ENCODE data around the gene MYO15B. TPM values are rescaled to one million over a fixed set of nuclear protein-coding genes. Genes with fewer than 3 reads are reported as not detected.

Gene MYO15B
- total RNA-seq (108 TPM), polyA plus RNA-seq (78.1 TPM)

GRCh38 chr17:75587675-75588595 lies at the start of gene MYO15B:
MYO15B (plus strand) TSS chr17:75587800; CDS start chr17:75588058, 258 bp downstream.
- H3K4me3 ChIP-seq (ENCODE audit: low read depth, low read length): peak within 1 kb of the TSS; percentile 69
- no peaks in the 10 kb centered on the region for H3K4me1 ChIP-seq (ENCODE audit: insufficient read depth)
- 2% methylated on average over 82 of the region's 82 CpGs for WGBS
- DNase-seq (ENCODE audit: extremely low spot score): no peak
- H3K27ac ChIP-seq (ENCODE audit: low read depth): peak within 1 kb of the TSS; percentile 82
- H3K36me3 ChIP-seq (ENCODE audit: insufficient read depth): no peaks in the 10 kb centered on the region

GRCh38 chr17:75539967-75540729 lies 47.5 kb upstream of the MYO15B start:
- Histone ChIP-seq H3K4me1 (ENCODE audit: insufficient read depth) (no peaks in the 10 kb centered on the region), H3K36me3 (ENCODE audit: insufficient read depth) (no peaks in the 10 kb centered on the region), H3K4me3 (ENCODE audit: low read depth, low read length) (no peak overlapping the region), H3K27ac (ENCODE audit: low read depth) (no peak overlapping the region)
- WGBS: 84% methylated on average over 13 of the region's 13 CpGs
- DNase-seq (ENCODE audit: extremely low spot score): no peak

GRCh38 chr17:75540923-75541503 lies 46.6 kb upstream of the MYO15B start:
- H3K36me3 ChIP-seq (ENCODE audit: insufficient read depth): no peaks in the 10 kb centered on the region
- DNase-seq (ENCODE audit: extremely low spot score): no peak
- H3K4me3 ChIP-seq (ENCODE audit: low read depth, low read length): no peak overlapping the region
- 78% methylated on average over 4 of the region's 4 CpGs for WGBS
- no peaks in the 10 kb centered on the region for H3K4me1 ChIP-seq (ENCODE audit: insufficient read depth)
- no peak overlapping the region for H3K27ac ChIP-seq (ENCODE audit: low read depth)

GRCh38 chr17:75542229-75542628 lies 45.4 kb upstream of the MYO15B start:
- H3K36me3 ChIP-seq (ENCODE audit: insufficient read depth): no peaks in the 10 kb centered on the region
- H3K27ac ChIP-seq (ENCODE audit: low read depth): no peak overlapping the region
- WGBS: 94% methylated on average over 8 of the region's 8 CpGs
- no peak overlapping the region for H3K4me3 ChIP-seq (ENCODE audit: low read depth, low read length)
- H3K4me1 ChIP-seq (ENCODE audit: insufficient read depth): no peaks in the 10 kb centered on the region
- DNase-seq (ENCODE audit: extremely low spot score): no peak

GRCh38 chr17:75542728-75543336 lies 44.8 kb upstream of the MYO15B start:
- no peak overlapping the region for H3K4me3 ChIP-seq (ENCODE audit: low read depth, low read length)
- DNase-seq (ENCODE audit: extremely low spot score): no peak
- no peaks in the 10 kb centered on the region for H3K4me1 ChIP-seq (ENCODE audit: insufficient read depth)
- H3K36me3 ChIP-seq (ENCODE audit: insufficient read depth): no peaks in the 10 kb centered on the region
- no peak overlapping the region for H3K27ac ChIP-seq (ENCODE audit: low read depth)
- WGBS: 89% methylated on average over 15 of the region's 15 CpGs

GRCh38 chr17:75544250-75544649 lies 43.4 kb upstream of the MYO15B start:
- Histone ChIP-seq H3K4me1 (ENCODE audit: insufficient read depth) (no peaks in the 10 kb centered on the region), H3K4me3 (ENCODE audit: low read depth, low read length) (no peak overlapping the region), H3K36me3 (ENCODE audit: insufficient read depth) (no peaks in the 10 kb centered on the region), H3K27ac (ENCODE audit: low read depth) (no peak overlapping the region)
- DNase-seq (ENCODE audit: extremely low spot score): no peak
- 82% methylated on average over 8 of the region's 8 CpGs for WGBS

GRCh38 chr17:75546181-75546580 lies 41.4 kb upstream of the MYO15B start:
- Histone ChIP-seq H3K4me1 (ENCODE audit: insufficient read depth) (no peaks in the 10 kb centered on the region), H3K4me3 (ENCODE audit: low read depth, low read length) (no peak overlapping the region), H3K27ac (ENCODE audit: low read depth) (no peak overlapping the region), H3K36me3 (ENCODE audit: insufficient read depth) (no peaks in the 10 kb centered on the region)
- DNase-seq (ENCODE audit: extremely low spot score): no peak
- 94% methylated on average over 13 of the region's 13 CpGs for WGBS

- no peaks in the 10 kb centered on the region for H3K36me3 ChIP-seq (ENCODE audit: insufficient read depth)
- no peak for DNase-seq (ENCODE audit: extremely low spot score)
- no peak overlapping the region for H3K27ac ChIP-seq (ENCODE audit: low read depth)
- H3K4me1 ChIP-seq (ENCODE audit: insufficient read depth): no peaks in the 10 kb centered on the region
- H3K4me3 ChIP-seq (ENCODE audit: low read depth, low read length): no peak overlapping the region
- 93% methylated on average over 9 of the region's 9 CpGs for WGBS
These were observed 40.5 kb upstream of the MYO15B start for GRCh38 chr17:75547091-75547490.

GRCh38 chr17:75548813-75549212 lies 38.8 kb upstream of the MYO15B start:
- no peaks in the 10 kb centered on the region for H3K36me3 ChIP-seq (ENCODE audit: insufficient read depth)
- no peaks in the 10 kb centered on the region for H3K4me1 ChIP-seq (ENCODE audit: insufficient read depth)
- no peak overlapping the region for H3K4me3 ChIP-seq (ENCODE audit: low read depth, low read length)
- DNase-seq (ENCODE audit: extremely low spot score): no peak
- WGBS: 77% methylated on average over 5 of the region's 5 CpGs
- no peak overlapping the region for H3K27ac ChIP-seq (ENCODE audit: low read depth)

GRCh38 chr17:75549246-75550138 lies 38.1 kb upstream of the MYO15B start:
- no peaks in the 10 kb centered on the region for H3K36me3 ChIP-seq (ENCODE audit: insufficient read depth)
- no peak overlapping the region for H3K4me3 ChIP-seq (ENCODE audit: low read depth, low read length)
- H3K4me1 ChIP-seq (ENCODE audit: insufficient read depth): no peaks in the 10 kb centered on the region
- peak overlapping the region; percentile 89 for H3K27ac ChIP-seq (ENCODE audit: low read depth)
- 71% methylated on average over 22 of the region's 22 CpGs for WGBS
- DNase-seq (ENCODE audit: extremely low spot score): peak; percentile 73

- no peaks in the 10 kb centered on the region for H3K4me1 ChIP-seq (ENCODE audit: insufficient read depth)
- 74% methylated on average over 4 of the region's 4 CpGs for WGBS
- H3K4me3 ChIP-seq (ENCODE audit: low read depth, low read length): no peak overlapping the region
- H3K36me3 ChIP-seq (ENCODE audit: insufficient read depth): no peaks in the 10 kb centered on the region
- DNase-seq (ENCODE audit: extremely low spot score): no peak
- H3K27ac ChIP-seq (ENCODE audit: low read depth): peak overlapping the region; percentile 24
These were observed 37.5 kb upstream of the MYO15B start for GRCh38 chr17:75550139-75550465.

GRCh38 chr17:75551266-75551665 lies 36.3 kb upstream of the MYO15B start:
- no peak for DNase-seq (ENCODE audit: extremely low spot score)
- Histone ChIP-seq H3K36me3 (ENCODE audit: insufficient read depth) (no peaks in the 10 kb centered on the region), H3K4me1 (ENCODE audit: insufficient read depth) (no peaks in the 10 kb centered on the region), H3K27ac (ENCODE audit: low read depth) (no peak overlapping the region), H3K4me3 (ENCODE audit: low read depth, low read length) (no peak overlapping the region)
- 81% methylated on average over 7 of the region's 7 CpGs for WGBS

Measured in urinary bladder (tissue), 4 donors.